AG10803 (cell line): Measurements from ENCODE around the gene ANKRD13A.
A peak's percentile ranks its signal among the peaks of the same experiment; 100 is the strongest.

ENCODE experiments used
- DNase-seq: peaks from one replicate; pipeline ENCODE4 v3.0.0; 2010; ENCODE audit warnings: low read depth
- H3K4me3 ChIP-seq: 2 replicates; pipeline ENCODE4 v1.5.1; 2011; ENCODE audit warnings: mild to moderate bottlenecking, low read length, control low read depth
- TF ChIP-seq, protein P1 (sequence below): conservative IDR thresholded peaks from 2 replicates; pipeline ENCODE4 v1.5.1; 2011; ENCODE audit warnings: mild to moderate bottlenecking, low read length, control low read depth, inconsistent platforms

The ANKRD13A gene

DNA sequence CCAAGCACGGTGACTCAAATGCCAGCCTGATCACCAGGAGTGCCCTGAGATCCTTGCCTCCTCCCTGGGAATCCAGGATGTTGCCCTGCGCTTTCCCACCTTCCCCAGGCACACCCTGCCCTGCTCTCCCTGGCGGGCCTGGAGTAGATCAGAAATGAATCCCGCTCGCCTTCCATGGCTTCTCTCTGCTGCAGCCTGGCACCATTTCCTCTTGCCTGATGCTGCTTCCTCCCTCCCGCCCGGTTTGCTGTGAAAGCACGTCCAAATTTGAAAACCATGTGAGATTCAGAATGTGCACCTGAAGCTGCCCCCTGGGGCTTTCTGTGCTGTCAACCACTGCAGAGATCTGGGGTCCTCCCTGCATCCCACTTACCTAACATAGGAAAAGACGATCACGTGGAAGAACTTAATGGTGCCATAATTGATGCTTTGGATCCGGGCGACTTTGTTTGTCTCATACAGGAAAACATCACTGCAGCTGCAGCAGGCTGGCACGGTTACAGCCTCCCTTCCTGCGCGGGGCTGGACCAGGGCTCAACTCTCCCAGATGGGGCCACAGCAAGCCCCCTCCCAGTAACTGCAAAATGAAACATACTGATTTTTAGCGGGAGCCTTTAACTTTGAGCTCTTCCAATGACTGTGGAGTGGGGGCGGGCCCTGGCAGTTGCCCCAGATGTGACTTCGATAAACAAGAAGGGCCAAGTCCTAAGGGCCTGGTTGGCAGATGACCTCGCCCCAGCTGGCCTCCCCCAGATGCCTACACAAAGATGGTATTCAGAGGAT, 74.0 kb downstream of the ANKRD13A start:
- H3K4me3 ChIP-seq: peak overlapping the region; percentile 56
- peak; percentile 14 for DNase-seq
- TF ChIP-seq, protein P1, sequence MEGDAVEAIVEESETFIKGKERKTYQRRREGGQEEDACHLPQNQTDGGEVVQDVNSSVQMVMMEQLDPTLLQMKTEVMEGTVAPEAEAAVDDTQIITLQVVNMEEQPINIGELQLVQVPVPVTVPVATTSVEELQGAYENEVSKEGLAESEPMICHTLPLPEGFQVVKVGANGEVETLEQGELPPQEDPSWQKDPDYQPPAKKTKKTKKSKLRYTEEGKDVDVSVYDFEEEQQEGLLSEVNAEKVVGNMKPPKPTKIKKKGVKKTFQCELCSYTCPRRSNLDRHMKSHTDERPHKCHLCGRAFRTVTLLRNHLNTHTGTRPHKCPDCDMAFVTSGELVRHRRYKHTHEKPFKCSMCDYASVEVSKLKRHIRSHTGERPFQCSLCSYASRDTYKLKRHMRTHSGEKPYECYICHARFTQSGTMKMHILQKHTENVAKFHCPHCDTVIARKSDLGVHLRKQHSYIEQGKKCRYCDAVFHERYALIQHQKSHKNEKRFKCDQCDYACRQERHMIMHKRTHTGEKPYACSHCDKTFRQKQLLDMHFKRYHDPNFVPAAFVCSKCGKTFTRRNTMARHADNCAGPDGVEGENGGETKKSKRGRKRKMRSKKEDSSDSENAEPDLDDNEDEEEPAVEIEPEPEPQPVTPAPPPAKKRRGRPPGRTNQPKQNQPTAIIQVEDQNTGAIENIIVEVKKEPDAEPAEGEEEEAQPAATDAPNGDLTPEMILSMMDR: no peak

DNA sequence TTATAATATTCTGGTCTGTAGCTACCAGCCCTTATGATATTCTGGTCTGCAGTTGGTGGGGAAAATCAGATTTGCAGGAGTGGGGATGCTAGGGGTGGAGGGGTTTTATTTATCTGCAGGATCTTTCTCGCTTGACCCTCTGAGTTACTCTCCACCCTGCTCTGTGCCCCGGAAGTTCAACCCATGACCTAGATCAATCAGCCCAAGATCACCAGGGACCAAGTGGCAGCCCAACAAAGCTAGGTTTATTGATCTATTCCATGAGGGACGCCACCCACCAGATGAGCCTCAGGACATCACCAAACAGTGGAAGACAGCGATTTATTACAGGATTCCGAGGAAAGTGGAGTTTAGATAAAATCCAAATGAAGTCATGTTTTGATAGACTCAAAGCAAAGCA, 74.9 kb downstream of the ANKRD13A start:
- TF ChIP-seq, protein P1: no peak
- H3K4me3 ChIP-seq: no peak overlapping the region
- no peak for DNase-seq

DNA sequence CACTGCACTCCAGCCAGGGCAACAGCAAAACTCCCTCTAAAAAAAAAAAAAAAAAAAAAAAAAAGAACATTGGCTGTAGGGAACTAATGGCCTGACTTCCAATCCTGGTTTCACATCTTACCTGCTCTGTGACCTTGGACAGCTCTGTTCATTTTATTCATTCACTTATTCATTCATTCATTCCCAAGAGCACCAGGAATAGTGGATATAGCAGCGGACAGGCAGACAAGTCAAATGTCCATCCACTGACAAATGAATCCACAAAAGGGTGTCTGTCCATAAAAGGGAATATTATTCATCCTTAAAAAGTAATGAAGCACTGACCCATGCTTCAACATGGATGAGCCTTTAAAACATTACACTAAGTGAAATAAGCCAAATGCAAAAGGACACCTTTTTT, 76.7 kb downstream of the ANKRD13A start:
- no peak overlapping the region for H3K4me3 ChIP-seq
- no peak for DNase-seq
- TF ChIP-seq, protein P1: no peak

DNA sequence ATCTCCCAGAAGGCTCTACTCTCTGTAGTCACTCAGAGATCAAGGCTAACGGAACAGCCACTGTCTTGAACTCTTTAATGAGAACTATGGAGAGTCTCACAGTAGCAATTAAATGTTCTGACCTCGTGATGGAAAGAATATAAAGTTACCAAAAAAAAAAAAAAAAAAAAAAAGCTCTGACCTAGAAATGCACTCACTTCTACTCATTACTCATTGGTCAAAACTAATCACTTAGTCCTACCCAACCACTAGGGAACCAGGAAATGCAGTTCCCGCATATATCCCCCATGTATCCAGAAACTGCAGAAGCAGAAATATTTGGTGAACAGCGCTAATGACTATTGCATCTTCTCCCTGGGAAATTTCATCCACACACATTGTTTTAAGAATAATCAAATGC, 78.6 kb downstream of the ANKRD13A start:
- TF ChIP-seq, protein P1: no peak
- DNase-seq: no peak
- H3K4me3 ChIP-seq: no peak overlapping the region

DNA sequence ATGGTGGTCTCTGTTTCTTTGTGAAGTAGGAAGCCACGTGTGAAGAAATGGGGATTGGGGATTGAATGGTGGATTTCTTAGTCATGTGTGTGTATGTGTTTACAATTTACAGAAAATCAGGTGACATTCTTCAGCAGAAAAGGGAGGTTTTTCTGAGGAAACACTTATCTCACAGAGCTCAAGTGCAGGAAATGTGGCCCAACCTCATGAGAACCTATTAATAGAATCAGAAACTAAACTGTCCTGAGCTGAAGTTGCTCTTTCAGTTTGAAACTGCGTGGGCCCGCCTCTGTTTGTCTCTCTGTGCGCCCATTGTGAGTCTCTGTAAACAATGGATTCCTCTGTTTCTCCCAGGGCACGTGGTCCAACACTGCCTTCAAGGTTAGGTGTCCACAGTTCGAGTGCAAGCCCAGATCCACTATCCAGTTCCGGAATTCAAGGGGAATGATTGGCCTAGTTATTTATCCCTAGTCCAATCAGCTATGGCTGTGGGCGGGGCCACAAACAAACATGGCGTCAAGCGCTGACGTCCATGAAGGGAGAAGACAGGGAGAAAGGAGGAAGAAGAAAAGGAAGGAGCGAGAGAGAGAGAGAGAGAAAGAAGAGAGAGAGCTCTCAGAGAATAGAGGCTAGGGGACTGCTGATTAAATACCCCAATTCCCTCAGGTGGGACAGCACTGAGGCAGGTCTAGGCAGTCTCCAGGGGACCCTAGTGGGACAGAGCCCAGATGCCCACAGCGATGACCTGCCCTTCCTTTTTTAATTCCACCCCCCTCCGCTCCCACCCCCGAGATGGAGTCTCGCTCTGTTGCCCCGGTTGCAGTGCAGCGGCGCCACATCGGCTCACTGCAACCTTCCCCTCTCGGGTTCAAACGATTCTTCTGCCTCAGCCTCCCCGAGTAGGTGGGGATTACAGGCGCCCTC, 80.5 kb downstream of the ANKRD13A start:
- DNase-seq: no peak
- H3K4me3 ChIP-seq: no peak overlapping the region

DNA sequence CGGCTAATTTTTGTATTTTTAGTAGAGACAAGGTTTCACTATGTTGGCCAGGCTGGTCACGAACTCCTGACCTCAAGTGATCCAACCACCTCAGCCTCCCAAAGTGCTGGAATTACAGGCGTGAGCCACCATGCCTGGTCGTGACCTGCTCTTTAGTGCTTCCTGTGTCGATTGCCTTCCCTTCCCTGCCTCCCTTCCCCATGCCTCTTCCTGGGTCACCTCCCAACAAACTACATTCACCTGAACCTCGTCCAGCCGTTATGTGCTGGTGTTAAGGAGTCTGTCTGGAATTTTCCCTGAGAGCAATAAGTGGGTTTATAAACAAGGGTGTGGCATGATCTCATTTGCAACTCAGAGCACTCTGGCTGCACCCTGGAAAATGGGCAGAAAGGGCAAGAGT, 81.2 kb downstream of the ANKRD13A start:
- H3K4me3 ChIP-seq: no peak overlapping the region
- no peak for DNase-seq
- TF ChIP-seq, protein P1: no peak

More for the DNA sequence above, 80.5 kb downstream of the ANKRD13A start:
- TF ChIP-seq, protein P1: no peak
